ENCODE results near the gene TMA16. TPM values are rescaled to one million over a fixed set of nuclear protein-coding genes. Genes with fewer than 3 reads are reported as not detected.

The TMA16 gene
- total RNA-seq, 1 donor from 2014 or later: 78.5 TPM

DNA sequence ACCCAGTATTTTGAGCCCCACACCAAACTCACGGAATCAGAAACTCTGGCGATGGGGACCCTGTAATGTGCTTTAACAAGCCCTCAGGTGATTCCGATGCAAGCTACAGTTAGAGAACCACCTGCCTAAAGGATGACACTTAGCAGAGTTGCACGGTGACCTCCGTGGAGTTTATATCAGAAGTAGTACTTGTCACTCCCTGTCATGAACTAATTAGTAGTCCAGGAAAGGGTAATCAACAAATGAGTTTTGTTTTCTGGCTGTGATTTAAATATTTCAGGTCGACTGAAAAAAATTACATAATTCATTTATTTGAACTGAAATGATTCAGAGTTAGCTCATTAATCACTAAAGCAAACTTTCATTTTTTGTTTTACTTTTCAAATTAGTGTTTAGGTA is 56.4 kb downstream of the TMA16 start:
- Histone ChIP-seq H2AFZ (replicated peaks) (no peak overlapping the region), H3K27me3 (no peaks in the 10 kb centered on the region), H3K9ac (no peak overlapping the region), H3K9me3 (ENCODE audit: low read depth) (no peaks in the 10 kb centered on the region), H3K4me3 (no peak overlapping the region), H3K4me1 (no peaks in the 10 kb centered on the region), H3K27ac (no peak overlapping the region), H3K79me2 (ENCODE audit: low read depth) (no peaks in the 10 kb centered on the region), H3K36me3 (no peaks in the 10 kb centered on the region), H3F3A (ENCODE audit: low read depth) (peaks cover 8% of the 10 kb centered on the region), H4K20me1 (ENCODE audit: low read depth) (no peaks in the 10 kb centered on the region), H3K4me2 (no peak overlapping the region)
- Mint-ChIP-seq H3K27me3 (ENCODE audit: insufficient read depth, low read depth) (no peaks in the 10 kb centered on the region), H3K9me3 (no peaks in the 10 kb centered on the region), H3K27ac (no peak overlapping the region), H3K36me3 (no peaks in the 10 kb centered on the region), H3K4me3 (no peak overlapping the region), H3K4me1 (no peaks in the 10 kb centered on the region)
- TF ChIP-seq, protein P1, sequence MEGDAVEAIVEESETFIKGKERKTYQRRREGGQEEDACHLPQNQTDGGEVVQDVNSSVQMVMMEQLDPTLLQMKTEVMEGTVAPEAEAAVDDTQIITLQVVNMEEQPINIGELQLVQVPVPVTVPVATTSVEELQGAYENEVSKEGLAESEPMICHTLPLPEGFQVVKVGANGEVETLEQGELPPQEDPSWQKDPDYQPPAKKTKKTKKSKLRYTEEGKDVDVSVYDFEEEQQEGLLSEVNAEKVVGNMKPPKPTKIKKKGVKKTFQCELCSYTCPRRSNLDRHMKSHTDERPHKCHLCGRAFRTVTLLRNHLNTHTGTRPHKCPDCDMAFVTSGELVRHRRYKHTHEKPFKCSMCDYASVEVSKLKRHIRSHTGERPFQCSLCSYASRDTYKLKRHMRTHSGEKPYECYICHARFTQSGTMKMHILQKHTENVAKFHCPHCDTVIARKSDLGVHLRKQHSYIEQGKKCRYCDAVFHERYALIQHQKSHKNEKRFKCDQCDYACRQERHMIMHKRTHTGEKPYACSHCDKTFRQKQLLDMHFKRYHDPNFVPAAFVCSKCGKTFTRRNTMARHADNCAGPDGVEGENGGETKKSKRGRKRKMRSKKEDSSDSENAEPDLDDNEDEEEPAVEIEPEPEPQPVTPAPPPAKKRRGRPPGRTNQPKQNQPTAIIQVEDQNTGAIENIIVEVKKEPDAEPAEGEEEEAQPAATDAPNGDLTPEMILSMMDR (IDR thresholded peaks at IDR 0.05): no peak
- TF ChIP-seq EZH2 (IDR thresholded peaks at IDR 0.05): no peak
- TF ChIP-seq EZH2phosphoT487 (IDR thresholded peaks at IDR 0.05): no peak
- no peak for DNase-seq (ENCODE audit: low spot score)

DNA sequence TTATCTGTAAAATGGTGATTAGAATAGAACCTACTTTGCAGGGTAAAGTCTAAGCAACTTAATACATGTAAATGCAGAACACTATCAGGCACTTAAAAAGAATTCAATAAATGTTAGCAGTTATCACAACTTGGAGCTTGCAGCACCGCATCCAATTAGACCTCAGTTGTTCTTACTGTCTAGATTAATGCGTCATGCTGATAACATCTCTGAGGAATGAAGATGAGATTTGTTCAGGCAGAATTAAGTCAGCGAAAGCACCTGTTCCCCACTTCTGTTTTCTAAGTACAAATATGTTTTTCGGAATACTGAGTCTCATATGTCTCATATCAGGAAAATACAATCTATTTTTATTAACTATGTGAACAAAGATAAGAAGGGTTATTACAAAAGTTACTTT is 58.7 kb downstream of the TMA16 start:
- H3K9me3 Mint-ChIP-seq: no peaks in the 10 kb centered on the region
- no peak overlapping the region for H3K27ac Mint-ChIP-seq
- Histone ChIP-seq H3K79me2 (ENCODE audit: low read depth) (no peaks in the 10 kb centered on the region), H4K20me1 (ENCODE audit: low read depth) (no peaks in the 10 kb centered on the region), H3F3A (ENCODE audit: low read depth) (peaks cover 8% of the 10 kb centered on the region), H3K36me3 (no peaks in the 10 kb centered on the region), H3K27ac (no peak overlapping the region), H3K4me3 (no peak overlapping the region), H3K9ac (no peak overlapping the region), H3K4me2 (no peak overlapping the region), H2AFZ (replicated peaks) (no peak overlapping the region), H3K9me3 (ENCODE audit: low read depth) (no peaks in the 10 kb centered on the region), H3K27me3 (no peaks in the 10 kb centered on the region), H3K4me1 (no peaks in the 10 kb centered on the region)
- no peak for DNase-seq (ENCODE audit: low spot score)
- no peaks in the 10 kb centered on the region for H3K27me3 Mint-ChIP-seq (ENCODE audit: insufficient read depth, low read depth)
- TF ChIP-seq EZH2 (IDR thresholded peaks at IDR 0.05) (no peak), EZH2phosphoT487 (IDR thresholded peaks at IDR 0.05) (no peak)
- TF ChIP-seq, protein P1 (IDR thresholded peaks at IDR 0.05): no peak
- no peaks in the 10 kb centered on the region for H3K4me1 Mint-ChIP-seq
- no peaks in the 10 kb centered on the region for H3K36me3 Mint-ChIP-seq
- H3K4me3 Mint-ChIP-seq: no peak overlapping the region

DNA sequence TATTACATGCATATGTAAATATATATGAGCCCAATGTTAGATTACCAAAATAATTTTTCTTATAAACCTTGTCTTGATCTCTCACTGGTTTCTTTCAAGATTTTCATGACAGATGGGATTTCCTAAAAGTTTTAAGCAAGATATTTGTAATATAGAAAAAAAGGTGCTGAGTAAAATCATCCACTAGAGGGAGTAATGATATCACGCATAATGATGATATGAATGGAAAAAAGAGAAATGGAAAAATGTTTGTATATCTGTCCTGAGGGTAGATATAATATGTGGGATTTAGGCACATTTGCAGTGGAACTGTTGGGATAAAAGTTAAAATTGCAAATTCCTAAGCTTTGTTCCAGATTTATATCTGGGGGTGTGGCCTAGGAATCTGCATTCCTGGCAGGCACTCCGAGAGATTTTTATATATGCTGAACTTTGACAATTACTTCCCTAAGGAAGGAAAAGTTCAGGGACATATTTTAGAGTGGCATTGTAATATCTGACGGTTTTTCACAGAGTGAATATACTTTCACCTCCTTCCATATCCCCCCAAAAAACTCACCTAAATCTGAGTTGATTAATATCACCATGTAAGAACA is 60.5 kb downstream of the TMA16 start:
- no peaks in the 10 kb centered on the region for H4K20me1 ChIP-seq (ENCODE audit: low read depth)
- no peaks in the 10 kb centered on the region for H3K27me3 ChIP-seq
- no peak overlapping the region for H3K4me3 Mint-ChIP-seq
- H3K27ac Mint-ChIP-seq: no peak overlapping the region
- no peak overlapping the region for H2AFZ ChIP-seq (replicated peaks)
- no peak overlapping the region for H3K4me2 ChIP-seq
- peaks cover under 1% of the 10 kb centered on the region for H3K36me3 ChIP-seq
- TF ChIP-seq, protein P1 (IDR thresholded peaks at IDR 0.05): peak; percentile 87
- TF ChIP-seq EZH2 (IDR thresholded peaks at IDR 0.05) (no peak), EZH2phosphoT487 (IDR thresholded peaks at IDR 0.05) (no peak)
- H3K4me3 ChIP-seq: no peak overlapping the region
- no peaks in the 10 kb centered on the region for H3K79me2 ChIP-seq (ENCODE audit: low read depth)
- no peak overlapping the region for H3K27ac ChIP-seq
- no peaks in the 10 kb centered on the region for H3K4me1 Mint-ChIP-seq
- no peak for DNase-seq (ENCODE audit: low spot score)
- no peaks in the 10 kb centered on the region for H3K36me3 Mint-ChIP-seq
- no peaks in the 10 kb centered on the region for H3F3A ChIP-seq (ENCODE audit: low read depth)
- no peaks in the 10 kb centered on the region for H3K4me1 ChIP-seq
- no peaks in the 10 kb centered on the region for H3K9me3 ChIP-seq (ENCODE audit: low read depth)
- H3K9me3 Mint-ChIP-seq: no peaks in the 10 kb centered on the region
- no peaks in the 10 kb centered on the region for H3K27me3 Mint-ChIP-seq (ENCODE audit: insufficient read depth, low read depth)
- H3K9ac ChIP-seq: no peak overlapping the region

All from neural progenitor cell (in vitro differentiated cells).